Urinary bladder (tissue), 4 donors: ENCODE results near the gene SLC4A1. TPM values are rescaled to one million over a fixed set of nuclear protein-coding genes. Genes with fewer than 3 reads are reported as not detected.
A peak's percentile ranks its signal among the peaks of the same experiment; 100 is the strongest.

Experiments used
- DNase-seq: peaks from one replicate; pipeline ENCODE4 v3.0.0-alpha.2; 2015; ENCODE audit errors: extremely low spot score
- H3K27ac ChIP-seq: one replicate; pipeline ENCODE4 v1.5.1; 2013; ENCODE audit warnings: low read depth, mild to moderate bottlenecking, moderate library complexity
- H3K36me3 ChIP-seq: one replicate; pipeline ENCODE4 v1.6.1; 2013; ENCODE audit warnings: mild to moderate bottlenecking, moderate library complexity; ENCODE audit not compliant: insufficient read depth
- H3K4me1 ChIP-seq: one replicate; pipeline ENCODE4 v1.6.1; 2013; ENCODE audit warnings: mild to moderate bottlenecking, moderate library complexity; ENCODE audit not compliant: insufficient read depth
- H3K4me3 ChIP-seq: one replicate; pipeline ENCODE4 v1.5.1; 2013; ENCODE audit warnings: low read depth, low read length
- WGBS: extraction: QIAGEN DNeasy Blood & Tissue Kit; methylation state at CpG from one replicate; pipeline ENCODE4 v1.1.7; 2013; 5-methylcytosine and 5-hydroxymethylcytosine counted together
- polyA plus RNA-seq: library from polyadenylated mRNA; stranded (reverse); fragments of 200-250 nt; gene quantifications from one replicate; pipeline ENCODE4 v1.2.3, GENCODE V29; 2013
- total RNA-seq: library from RNA; depleted of rRNA; stranded (reverse); fragments of >200 nt; gene quantifications from one replicate; pipeline ENCODE4 v1.2.3, GENCODE V29; 2014
- donor health status: healthy with polysubstance abuse.
- donor health status: healthy.

Gene SLC4A1
- total and polyA plus RNA-seq, 2 donors = 6.7 TPM; not detected in 1

DNA sequence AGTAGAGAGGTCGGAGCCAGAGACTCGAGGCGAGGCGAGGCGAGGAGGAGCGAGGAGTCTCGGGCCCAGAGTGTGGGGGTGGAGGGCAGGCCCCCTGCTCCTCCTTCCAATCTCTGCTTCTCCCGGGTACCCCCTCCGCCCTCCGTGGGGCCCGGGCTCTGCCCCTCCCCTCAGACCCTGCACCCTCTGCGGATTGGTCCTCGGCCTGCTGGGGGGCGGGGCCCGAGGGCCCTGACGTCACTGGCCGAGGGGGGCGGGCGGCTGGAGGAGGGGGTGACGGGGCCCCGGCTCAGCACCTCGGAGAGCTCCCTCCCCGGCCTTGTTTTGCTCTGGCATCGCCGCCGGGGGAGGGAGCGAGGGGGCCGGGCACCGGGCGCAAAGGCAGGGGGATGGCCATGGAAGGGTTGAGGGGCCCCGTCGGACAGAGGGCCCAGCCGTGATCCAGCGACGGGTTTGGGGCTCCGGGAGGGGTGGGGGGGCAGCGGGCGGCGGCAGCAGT is 40.4 kb upstream of the SLC4A1 start, which contains the start of gene RUNDC3A:
RUNDC3A (plus strand) TSS at position 282 of the 499 bp plus-strand sequence. CDS start 232 bp downstream, outside the sequence.
- Histone ChIP-seq H3K36me3 (no peaks in the 10 kb centered on the region), H3K27ac (no peak within 1 kb of the TSS), H3K4me3 (peak within 1 kb of the TSS; percentile 14), H3K4me1 (no peaks in the 10 kb centered on the region)
- DNase-seq = peak; percentile 66
- WGBS = under 1% methylated on average over 39 of the region's 39 CpGs

- H3K4me3 ChIP-seq = peak overlapping the region; percentile 14
- 2% methylated on average over 26 of the region's 26 CpGs for WGBS
- H3K4me1 ChIP-seq = no peaks in the 10 kb centered on the region
- DNase-seq = no peak
- no peak overlapping the region for H3K27ac ChIP-seq
- H3K36me3 ChIP-seq = no peaks in the 10 kb centered on the region
Observed at GRCh38 chr17:44307387-44308186, 39.7 kb upstream of the SLC4A1 start.

- DNase-seq = no peak
- no peak overlapping the region for H3K27ac ChIP-seq
- no peaks in the 10 kb centered on the region for H3K36me3 ChIP-seq
- H3K4me1 ChIP-seq = no peaks in the 10 kb centered on the region
- no peak overlapping the region for H3K4me3 ChIP-seq
Observed at GRCh38 chr17:44304651-44305050, 36.7 kb upstream of the SLC4A1 start.

DNA sequence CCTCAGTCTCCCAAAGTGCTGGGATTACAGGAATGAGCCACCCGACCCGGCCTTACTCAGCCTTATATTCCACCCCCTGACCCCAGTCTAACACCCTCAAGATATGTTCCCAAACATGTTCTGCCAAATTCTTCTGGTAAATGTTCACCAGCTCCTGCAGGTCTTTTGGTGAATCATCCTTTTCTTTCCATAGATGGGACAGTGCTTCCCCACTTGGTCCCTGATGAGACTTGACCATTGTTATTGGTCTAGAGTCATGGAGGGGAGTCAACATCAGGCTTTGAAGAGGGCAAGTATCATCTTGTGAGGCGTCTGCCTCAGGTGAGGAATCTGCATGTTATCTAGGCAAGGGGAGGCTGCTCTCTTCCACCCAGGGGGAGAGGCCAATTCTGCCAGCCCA is 30.0 kb upstream of the SLC4A1 start:
- DNase-seq = no peak
- Histone ChIP-seq H3K4me1 (no peaks in the 10 kb centered on the region), H3K36me3 (no peaks in the 10 kb centered on the region), H3K27ac (no peak overlapping the region), H3K4me3 (no peak overlapping the region)
- 73% methylated on average over 3 of the region's 3 CpGs for WGBS

DNA sequence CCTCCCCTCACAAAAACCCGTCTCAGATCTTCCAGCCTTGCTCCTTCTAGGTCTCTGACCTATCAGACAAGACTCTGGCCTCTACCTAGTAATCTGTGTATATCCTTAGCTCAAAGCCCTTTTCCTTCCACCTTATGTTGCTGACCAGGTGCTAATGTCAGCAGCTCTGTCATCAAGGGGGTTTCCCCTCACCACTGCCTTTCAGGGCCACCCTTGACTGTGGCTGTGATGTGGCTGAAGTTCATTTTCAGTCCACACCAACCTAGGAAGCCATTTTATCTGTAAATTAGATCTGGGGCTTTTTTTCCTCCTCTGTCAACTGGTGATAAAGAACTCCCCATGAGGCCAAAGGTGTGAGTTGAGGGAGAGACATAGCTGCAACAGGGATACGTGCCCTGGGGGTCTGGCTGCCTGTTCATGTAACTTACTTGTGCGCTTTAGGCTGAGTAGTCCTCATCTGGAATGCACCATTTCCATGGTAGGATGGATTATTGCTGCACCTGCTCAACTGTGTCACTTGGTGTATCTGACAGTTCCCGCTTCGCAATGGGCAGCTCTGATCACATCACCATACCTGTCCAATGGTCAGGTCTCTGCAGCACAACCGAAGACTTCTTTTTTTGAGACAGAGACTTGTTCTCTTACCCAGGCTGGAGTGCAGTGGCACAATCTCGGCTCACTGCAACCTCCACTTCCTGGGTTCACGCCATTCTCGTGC is 25.7 kb upstream of the SLC4A1 start:
- H3K4me3 ChIP-seq = no peak overlapping the region
- no peaks in the 10 kb centered on the region for H3K4me1 ChIP-seq
- no peaks in the 10 kb centered on the region for H3K36me3 ChIP-seq
- no peak for DNase-seq
- WGBS = 85% methylated on average over 9 of the region's 9 CpGs
- H3K27ac ChIP-seq = no peak overlapping the region

DNA sequence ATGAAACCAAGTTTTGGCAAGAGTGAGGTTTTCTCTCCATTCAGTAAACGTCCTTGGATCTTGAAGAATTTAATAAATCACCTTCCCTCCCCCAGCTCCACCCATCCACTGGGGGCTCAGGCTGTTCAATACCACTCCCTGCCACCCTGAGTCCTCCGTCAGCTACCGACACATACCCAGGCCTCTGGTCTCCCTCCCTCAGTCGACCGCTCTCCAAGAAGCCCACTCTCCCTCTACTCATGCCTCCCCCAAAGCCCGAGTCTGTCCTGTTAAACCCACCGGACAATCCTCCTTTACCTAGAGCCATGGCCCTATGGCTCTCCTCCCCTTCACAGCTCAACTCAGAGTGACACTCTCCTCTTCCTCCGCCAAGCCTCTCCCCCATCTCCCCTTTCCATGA is 19.7 kb upstream of the SLC4A1 start:
- 69% methylated on average over 8 of the region's 8 CpGs for WGBS

GRCh38 chr17:44284024-44284400 is 16.1 kb upstream of the SLC4A1 start:
- 91% methylated on average over 4 of the region's 4 CpGs for WGBS
- H3K36me3 ChIP-seq = no peaks in the 10 kb centered on the region
- no peak for DNase-seq
- H3K27ac ChIP-seq = no peak overlapping the region
- H3K4me3 ChIP-seq = no peak overlapping the region
- H3K4me1 ChIP-seq = no peaks in the 10 kb centered on the region

More for the DNA sequence above, 19.7 kb upstream of the SLC4A1 start:
- DNase-seq = no peak
- Histone ChIP-seq H3K4me1 (no peaks in the 10 kb centered on the region), H3K4me3 (no peak overlapping the region), H3K36me3 (no peaks in the 10 kb centered on the region), H3K27ac (no peak overlapping the region)

GRCh38 chr17:44283344-44284023 is 15.5 kb upstream of the SLC4A1 start:
- H3K36me3 ChIP-seq = no peaks in the 10 kb centered on the region
- H3K27ac ChIP-seq = no peak overlapping the region
- WGBS = 76% methylated on average over 8 of the region's 8 CpGs
- H3K4me1 ChIP-seq = no peaks in the 10 kb centered on the region
- no peak overlapping the region for H3K4me3 ChIP-seq
- DNase-seq = no peak

- Histone ChIP-seq H3K27ac (no peak overlapping the region), H3K36me3 (no peaks in the 10 kb centered on the region), H3K4me3 (no peak overlapping the region), H3K4me1 (no peaks in the 10 kb centered on the region)
- no peak for DNase-seq
- WGBS = 70% methylated on average over 3 of the region's 3 CpGs
Observed at GRCh38 chr17:44282264-44282663, 14.3 kb upstream of the SLC4A1 start.

DNA sequence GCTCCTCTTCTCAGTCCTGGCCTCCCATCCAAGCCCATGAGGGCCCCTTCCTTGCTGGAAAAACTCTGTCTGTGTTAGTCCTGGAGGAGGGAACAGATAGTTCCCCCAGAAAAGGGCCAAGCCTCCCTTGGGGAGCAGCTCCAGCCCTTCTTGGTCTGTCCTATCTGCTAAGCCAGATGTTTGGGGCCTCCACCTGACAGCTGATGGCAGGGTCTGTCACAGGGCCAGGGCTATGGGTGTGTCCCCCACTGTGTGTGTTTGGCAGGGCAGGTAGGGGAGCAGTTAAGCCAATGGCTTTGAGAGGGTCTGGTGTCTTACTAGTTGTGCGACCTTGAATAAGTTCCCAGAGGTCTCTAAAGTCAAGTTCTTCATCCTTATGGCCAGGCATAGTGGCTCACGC is 13.6 kb upstream of the SLC4A1 start:
- Histone ChIP-seq H3K27ac (no peak overlapping the region), H3K36me3 (no peaks in the 10 kb centered on the region)
- 87% methylated on average over 2 of the region's 2 CpGs for WGBS

DNA sequence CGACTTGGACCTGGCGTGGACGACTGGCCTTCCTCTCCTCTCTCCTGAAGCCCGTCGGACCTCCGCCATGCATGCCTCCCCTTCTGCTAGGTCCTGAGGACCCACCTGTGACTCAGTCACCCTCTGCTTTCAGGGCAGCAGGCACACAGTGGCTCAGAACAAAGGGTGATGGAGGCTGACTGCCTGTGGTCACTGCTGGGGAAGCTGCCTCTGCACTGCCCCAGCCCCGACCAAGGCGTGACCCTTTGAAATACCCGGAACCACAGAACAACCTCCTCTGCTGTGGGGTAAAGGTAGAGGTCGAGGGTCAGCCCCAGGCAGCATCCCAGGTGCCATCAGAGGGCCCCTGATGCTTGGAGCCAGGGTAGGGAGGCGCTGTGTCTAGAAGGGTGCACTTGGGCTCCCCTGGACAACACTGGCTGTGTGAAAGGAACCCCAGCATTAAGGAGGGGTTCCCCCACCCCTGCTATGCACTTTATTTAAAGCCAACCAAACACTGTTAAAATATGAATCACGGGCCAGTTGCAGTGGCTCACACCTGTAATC is 12.5 kb upstream of the SLC4A1 start:
- Histone ChIP-seq H3K27ac (no peak overlapping the region), H3K4me1 (no peaks in the 10 kb centered on the region)
- 78% methylated on average over 12 of the region's 12 CpGs for WGBS

More for the DNA sequence above, 13.6 kb upstream of the SLC4A1 start:
- H3K4me3 ChIP-seq = no peak overlapping the region
- H3K4me1 ChIP-seq = no peaks in the 10 kb centered on the region
- no peak for DNase-seq

GRCh38 chr17:44279666-44280391 is 11.9 kb upstream of the SLC4A1 start:
- no peak overlapping the region for H3K27ac ChIP-seq
- DNase-seq = no peak

More for the DNA sequence above, 12.5 kb upstream of the SLC4A1 start:
- Histone ChIP-seq H3K36me3 (no peaks in the 10 kb centered on the region), H3K4me3 (no peak overlapping the region)
- no peak for DNase-seq

GRCh38 chr17:44279346-44279665 is 11.4 kb upstream of the SLC4A1 start:
- H3K4me3 ChIP-seq = no peak overlapping the region
- no peaks in the 10 kb centered on the region for H3K36me3 ChIP-seq
- no peaks in the 10 kb centered on the region for H3K4me1 ChIP-seq
- H3K27ac ChIP-seq = no peak overlapping the region
- no peak for DNase-seq
- WGBS = 89% methylated on average over 2 of the region's 2 CpGs

More at GRCh38 chr17:44279666-44280391, 11.9 kb upstream of the SLC4A1 start:
- WGBS = 36% methylated on average over 20 of the region's 20 CpGs
- no peaks in the 10 kb centered on the region for H3K36me3 ChIP-seq
- H3K4me1 ChIP-seq = no peaks in the 10 kb centered on the region
- no peak overlapping the region for H3K4me3 ChIP-seq
